Motor neuron (in vitro differentiated cells): ENCODE results near the gene ZBTB12. TPM values are rescaled to one million over a fixed set of nuclear protein-coding genes. Genes with fewer than 3 reads are reported as not detected.

Experiments used
- ATAC-seq, 8 experiments: fragments of 200-7000 bp; cut with Tn5 transposase; replicated peaks in 6 of 8; 2 replicates each; pipeline ENCODE4 v1.8.0; 2021; ENCODE audit warnings: mild to moderate bottlenecking in 8 of 8, moderate library complexity in 8 of 8
- H3K27ac ChIP-seq, 2 donors: fragments of 250-450 bp; sonication (Bioruptor Pico); 2 replicates each; pipeline ENCODE4 v1.9.0; 2021; ENCODE audit warnings: antibody characterized with exemption in 2 of 2, mild to moderate bottlenecking in 2 of 2, moderate library complexity in 1 of 2
- H3K4me1 ChIP-seq, 2 donors: fragments of 250-450 bp; sonication (Bioruptor Pico); replicated peaks in 1 of 2; 2 replicates each; pipeline ENCODE4 v1.6.1; 2021; ENCODE audit warnings: antibody characterized with exemption in 2 of 2, mild to moderate bottlenecking in 2 of 2, moderate library complexity in 1 of 2
- H3K4me3 ChIP-seq, 5 donors: fragments of 250-450 bp; sonication (Bioruptor Pico); 2 replicates each; pipeline ENCODE4 v1.9.0; 2021; ENCODE audit warnings: antibody characterized with exemption in 5 of 5, mild to moderate bottlenecking in 5 of 5, moderate library complexity in 4 of 5
- WGBS, 10 experiments: fragments of 450-650 bp; shearing (Covaris generic); methylation state at CpG; one replicate each; pipeline ENCODE4 v1.0.0; 2022; 5-methylcytosine and 5-hydroxymethylcytosine counted together
- in situ Hi-C, 9 experiments: fragments of 400-800 bp; cut with MboI; loops; one replicate each; pipeline ENCODE4 v1.15.0; 2021; ENCODE audit warnings: low sequenced_read_pairs in 9 of 9, low pct_unique_long_range_greater_than_20kb in 2 of 9; ENCODE audit not compliant: unreplicated experiment in 9 of 9
- total RNA-seq, 8 experiments: library from RNA; unstranded; fragments of 300-600 nt; gene quantifications; 2 replicates each; pipeline versions ENCODE4 v1.2.3 to v1.2.4, GENCODE V29; 2022

ZBTB12 gene
- total RNA-seq, 8 experiments from 2014 or later = 1.9 to 34.9 (median 15.9) TPM

GRCh38 chr6:31886541-31886991, 15.3 kb downstream of the ZBTB12 start:
- H3K4me1 ChIP-seq = no peaks in the 10 kb centered on the region
- no peak overlapping the region for H3K27ac ChIP-seq
- peak in 3 of 8 experiments; percentile 9 to 24 (median 15) for ATAC-seq
- H3K4me3 ChIP-seq = no peak overlapping the region
- WGBS, 10 experiments = 74 to 100% (median 80%) methylated on average over 1 to 5 of the region's 18 CpGs; no CpG with 5 or more reads in 5 of the 10 experiments
- in situ Hi-C loops = no loop called here

DNA sequence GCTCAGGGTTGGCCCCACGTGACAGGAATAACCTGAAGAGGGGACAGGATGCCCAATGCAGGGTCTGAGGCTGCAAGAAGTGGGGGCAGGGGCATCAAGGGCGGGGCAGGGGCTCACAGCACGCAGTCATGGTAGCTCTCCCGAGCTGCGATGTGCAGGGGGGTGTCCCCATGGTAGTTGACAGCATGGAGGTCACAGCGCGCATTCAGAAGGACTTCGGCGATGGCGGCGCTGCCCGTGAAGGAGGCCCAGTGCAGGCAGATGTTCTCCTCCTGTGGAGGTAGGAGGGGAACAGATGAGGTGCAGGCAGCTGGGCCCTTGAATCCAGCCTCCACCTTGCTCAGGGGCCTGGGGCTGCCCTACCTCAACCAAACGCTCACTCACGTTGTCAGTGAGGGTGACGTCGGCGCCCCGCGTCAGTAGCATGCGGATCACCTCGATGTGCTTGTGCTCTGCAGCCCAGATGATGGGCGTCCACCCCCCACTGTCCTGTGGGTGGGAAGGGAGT, 17.3 kb downstream of the ZBTB12 start:
- 100% methylated on average over 1 of the region's 22 CpGs; no CpG with 5 or more reads in 8 of the 10 experiments for WGBS, 10 experiments
- Histone ChIP-seq H3K27ac (no peak overlapping the region), H3K4me3 (no peak overlapping the region), H3K4me1 (no peaks in the 10 kb centered on the region)
- no peak for ATAC-seq
- in situ Hi-C loops = no loop called here

DNA sequence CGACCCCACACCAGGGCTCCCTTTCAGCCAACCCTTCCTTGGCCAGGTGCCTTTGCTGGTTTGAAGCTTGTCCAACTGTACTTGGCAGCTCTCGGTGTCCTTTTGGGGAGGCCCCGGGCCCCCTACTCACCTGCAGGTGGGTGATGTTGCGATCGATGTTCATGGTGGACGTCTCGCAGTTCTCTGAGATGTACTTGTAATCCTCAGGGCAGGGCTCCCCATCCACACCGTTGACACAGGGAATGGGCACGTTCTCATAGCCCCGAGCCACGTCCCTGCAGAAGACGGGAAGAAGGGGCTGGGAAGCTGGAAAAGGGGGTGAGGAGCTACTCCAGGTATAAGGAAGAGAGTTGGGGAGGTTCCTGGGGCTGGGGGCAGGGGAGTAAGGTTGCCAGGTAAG, 18.2 kb downstream of the ZBTB12 start:
- Histone ChIP-seq H3K27ac (no peak overlapping the region), H3K4me1 (no peaks in the 10 kb centered on the region), H3K4me3 (no peak overlapping the region)
- in situ Hi-C loops = no loop called here
- no peak for ATAC-seq
- WGBS, 10 experiments = 100% methylated on average over 1 to 2 of the region's 12 CpGs; no CpG with 5 or more reads in 7 of the 10 experiments

DNA sequence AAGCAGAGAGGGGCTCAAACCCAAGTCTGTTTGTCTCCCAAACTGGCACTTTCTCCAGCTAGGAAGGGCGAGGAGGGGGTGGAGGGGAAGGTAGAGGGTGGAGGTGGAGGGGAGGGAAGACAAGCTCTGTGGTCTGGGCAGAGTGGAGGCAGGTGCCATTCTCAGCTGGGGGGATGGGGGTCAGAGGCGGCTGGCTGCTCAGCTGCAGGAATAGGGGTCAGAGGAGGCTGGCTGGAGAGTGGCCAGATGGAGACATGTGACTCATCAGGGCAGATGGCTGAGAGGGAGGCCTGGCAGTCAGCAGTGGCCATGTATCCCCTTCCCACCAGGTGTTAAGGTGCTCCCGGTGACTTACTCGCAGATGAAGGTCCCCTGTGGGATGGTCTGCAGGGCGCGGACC, 19.5 kb downstream of the ZBTB12 start:
- Histone ChIP-seq H3K4me3 (no peak overlapping the region), H3K4me1 (no peaks in the 10 kb centered on the region), H3K27ac (no peak overlapping the region)
- in situ Hi-C loops = no loop called here
- ATAC-seq = no peak
- no CpG with 5 or more reads among the region's 6 CpGs for WGBS, 10 experiments

DNA sequence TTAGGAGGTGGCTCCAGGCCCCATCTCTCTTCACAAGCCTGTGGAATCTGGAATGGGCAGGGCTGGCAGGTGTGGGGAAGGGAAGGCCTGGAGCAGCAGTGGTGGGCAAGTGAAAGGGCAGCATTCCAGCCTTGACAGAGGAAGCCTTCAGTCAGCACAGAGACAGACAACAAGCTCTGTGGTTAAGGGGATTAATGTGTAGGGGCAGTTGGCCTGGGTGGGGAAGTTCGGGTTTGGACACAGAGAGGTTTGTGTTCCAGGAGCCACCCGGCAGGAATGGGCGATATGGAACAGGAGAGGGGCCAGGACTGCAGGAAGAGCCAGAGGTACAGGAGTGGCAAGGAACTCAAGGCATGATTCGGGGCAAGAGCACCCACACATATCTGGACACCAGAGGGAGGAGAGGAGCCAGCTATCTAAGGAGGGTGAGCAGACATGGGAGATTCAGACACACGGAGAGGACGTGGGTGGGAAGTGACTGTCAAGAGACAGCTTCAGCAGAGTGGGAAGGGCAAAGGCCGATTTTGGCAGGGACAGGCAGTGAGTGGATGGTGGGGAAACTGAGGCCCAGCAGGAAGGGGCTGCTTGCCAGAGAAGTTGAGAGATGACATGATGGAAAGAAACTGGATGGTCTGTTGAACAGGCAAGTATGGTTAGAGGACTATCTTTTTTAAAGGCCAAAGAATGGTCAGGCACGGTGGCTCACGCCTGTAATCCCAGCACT, 20.6 kb downstream of the ZBTB12 start:
- ATAC-seq = no peak
- in situ Hi-C loops = no loop called here
- WGBS, 10 experiments = 70 to 100% (median 91%) methylated on average over 3 to 6 of the region's 9 CpGs; no CpG with 5 or more reads in 3 of the 10 experiments
- no peaks in the 10 kb centered on the region for H3K4me1 ChIP-seq
- H3K27ac ChIP-seq = no peak overlapping the region
- no peak overlapping the region for H3K4me3 ChIP-seq

DNA sequence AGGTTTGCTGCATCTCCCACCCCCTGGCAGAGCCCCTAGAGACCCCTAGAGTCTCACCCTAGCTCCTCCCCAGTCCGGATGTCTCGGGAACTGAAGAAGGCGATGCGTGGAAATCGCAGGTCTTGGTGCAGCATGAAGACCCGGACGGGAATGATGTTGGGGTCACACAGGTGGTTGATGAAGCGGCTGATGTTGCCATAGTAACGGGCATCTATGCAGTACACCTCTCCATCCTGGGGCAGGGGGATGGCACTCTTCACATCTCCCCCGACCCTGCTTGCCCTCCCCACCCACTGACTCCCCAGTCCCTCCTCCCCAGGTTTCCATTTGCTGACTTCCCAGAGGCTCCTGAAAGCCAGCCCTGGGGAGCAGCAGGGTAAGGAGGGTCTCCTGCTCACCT, 21.3 kb downstream of the ZBTB12 start:
- 80% methylated on average over 1 of the region's 10 CpGs; no CpG with 5 or more reads in 9 of the 10 experiments for WGBS, 10 experiments
- in situ Hi-C loops = no loop called here
- Histone ChIP-seq H3K4me3 (no peak overlapping the region), H3K27ac (no peak overlapping the region), H3K4me1 (no peaks in the 10 kb centered on the region)
- no peak for ATAC-seq

GRCh38 chr6:31879901-31880300, 22.0 kb downstream of the ZBTB12 start:
- in situ Hi-C loops = no loop called here
- whole genome bisulfite sequencing, 10 experiments = 20 to 70% (median 60%) methylated on average over 2 to 5 of the region's 10 CpGs; no CpG with 5 or more reads in 7 of the 10 experiments
- H3K4me3 ChIP-seq = no peak overlapping the region
- H3K4me1 ChIP-seq = no peaks in the 10 kb centered on the region
- no peak overlapping the region for H3K27ac ChIP-seq
- ATAC-seq = peak in 3 of 8 experiments; percentile 95 to 96 (median 95)

DNA sequence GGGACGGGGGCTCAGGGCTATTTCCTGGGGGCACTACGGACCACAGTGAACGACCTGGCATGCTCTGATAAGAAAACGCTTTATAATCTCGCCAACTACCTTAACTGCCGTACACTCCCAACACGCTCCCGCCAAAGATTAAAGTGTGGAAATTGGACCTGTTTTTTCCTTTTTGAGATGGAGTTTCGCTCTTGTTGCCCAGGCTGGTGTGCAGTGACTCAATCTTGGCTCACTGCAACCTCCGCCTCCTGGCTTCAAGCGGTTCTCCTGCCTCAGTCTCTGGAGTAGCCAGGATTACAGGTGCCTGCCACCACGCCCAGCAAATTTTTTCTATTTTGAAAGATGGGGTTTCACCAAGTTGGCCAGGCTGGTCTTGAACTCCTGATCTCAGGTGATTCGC, 22.7 kb downstream of the ZBTB12 start:
- Histone ChIP-seq H3K4me1 (no peaks in the 10 kb centered on the region), H3K4me3 (no peak overlapping the region), H3K27ac (no peak overlapping the region)
- in situ Hi-C loops = no loop called here
- no peak for ATAC-seq
- 81 to 100% (median 100%) methylated on average over 1 to 9 of the region's 13 CpGs; no CpG with 5 or more reads in 2 of the 10 experiments for WGBS, 10 experiments

- peak in 2 of 8 experiments; percentile 19 to 30 for ATAC-seq
- no peaks in the 10 kb centered on the region for H3K4me1 ChIP-seq
- WGBS, 10 experiments = no CpG with 5 or more reads among the region's 18 CpGs
- H3K27ac ChIP-seq = no peak within 1 kb of the TSS
- no peak within 1 kb of the TSS for H3K4me3 ChIP-seq
- in situ Hi-C loops = no loop called here
Observed at GRCh38 chr6:31878726-31879125, 23.2 kb downstream of the ZBTB12 start, which contains the start of gene SLC44A4. Gene SLC44A4 (minus strand): TSS chr6:31878997. CDS start chr6:31878980, 17 bp downstream.

DNA sequence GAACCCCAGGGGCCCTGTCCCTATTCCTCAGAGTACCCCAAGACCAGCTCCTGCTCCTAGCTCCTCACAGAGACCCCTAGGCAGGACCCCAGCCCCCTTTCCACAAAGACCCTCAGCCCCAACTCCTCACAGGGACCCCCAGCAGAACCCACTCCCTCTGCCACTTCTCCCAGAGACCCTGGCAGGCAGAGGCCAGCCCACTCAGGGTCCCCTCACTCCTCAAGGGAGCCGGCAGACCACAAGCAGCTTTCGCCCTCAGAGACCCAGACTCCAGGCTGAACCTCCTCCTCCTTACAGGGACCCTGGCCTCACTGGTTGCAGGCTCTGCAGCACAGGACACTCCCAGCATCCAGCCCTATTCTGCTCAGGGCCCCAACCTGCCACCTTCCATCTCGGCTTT, 23.7 kb downstream of the ZBTB12 start:
- WGBS, 10 experiments = 80 to 100% methylated on average over 1 of the region's 3 CpGs; no CpG with 5 or more reads in 8 of the 10 experiments
- H3K4me1 ChIP-seq = no peaks in the 10 kb centered on the region
- no peak overlapping the region for H3K27ac ChIP-seq
- no peak overlapping the region for H3K4me3 ChIP-seq
- ATAC-seq = peak in 3 of 8 experiments; percentile 16 to 28 (median 19)
- in situ Hi-C loops = no loop called here

GRCh38 chr6:31877651-31878161, 24.2 kb downstream of the ZBTB12 start:
- Histone ChIP-seq H3K27ac (no peak overlapping the region), H3K4me1 (no peaks in the 10 kb centered on the region), H3K4me3 (no peak overlapping the region)
- ATAC-seq = peak in 7 of 8 experiments; percentile 7 to 86 (median 35)
- in situ Hi-C loops = no loop called here
- WGBS, 10 experiments = 0 to 83% (median 50%) methylated on average over 1 to 5 of the region's 10 CpGs; no CpG with 5 or more reads in 6 of the 10 experiments

- Histone ChIP-seq H3K4me3 (no peak overlapping the region), H3K4me1 (no peaks in the 10 kb centered on the region), H3K27ac (no peak overlapping the region)
- in situ Hi-C loops = no loop called here
- 43 to 90% methylated on average over 1 to 2 of the region's 3 CpGs; no CpG with 5 or more reads in 8 of the 10 experiments for WGBS, 10 experiments
- ATAC-seq = peak in 5 of 8 experiments; percentile 4 to 37 (median 11)
Observed at GRCh38 chr6:31877125-31877650, 24.7 kb downstream of the ZBTB12 start.

DNA sequence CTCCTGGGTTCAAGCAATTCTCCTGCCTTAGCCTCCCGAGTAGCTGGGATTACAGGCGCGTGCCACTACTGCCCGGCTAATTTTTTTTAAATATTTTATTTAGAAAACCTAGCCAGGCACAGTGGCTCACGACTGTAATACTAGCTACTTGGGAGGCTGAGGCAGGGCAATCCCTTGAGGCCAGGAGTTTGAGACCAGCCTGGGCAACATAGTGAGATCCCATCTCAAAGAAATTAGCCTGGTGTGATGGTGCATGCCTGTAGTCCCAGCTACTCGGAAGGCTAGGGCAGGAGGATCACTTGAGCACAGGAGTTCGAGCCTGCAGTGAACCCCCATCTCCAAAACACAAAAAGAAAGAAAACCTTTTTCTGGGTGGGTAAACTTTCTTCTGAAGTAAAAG, 25.5 kb downstream of the ZBTB12 start:
- no peak for ATAC-seq
- in situ Hi-C loops = no loop called here
- no peak overlapping the region for H3K27ac ChIP-seq
- 50 to 89% (median 63%) methylated on average over 2 to 4 of the region's 7 CpGs; no CpG with 5 or more reads in 6 of the 10 experiments for WGBS, 10 experiments
- no peak overlapping the region for H3K4me3 ChIP-seq
- H3K4me1 ChIP-seq = no peaks in the 10 kb centered on the region
